Measurements from ENCODE around the gene MAP3K14.
"Not testable (repeated sequence)": the region's sequence is repeated elsewhere in the genome, so short reads cannot be mapped to it uniquely, and the experiment has no call there.

Gene MAP3K14

GRCh38 chr17:45258981-45259380, 57.8 kb downstream of the MAP3K14 start:
- no peak for DNase-seq (ENCODE audit: low read depth in 2 of 2)

- no peak for DNase-seq (ENCODE audit: low read depth in 2 of 2)
Measured at GRCh38 chr17:45257115-45257514, 59.7 kb downstream of the MAP3K14 start.

DNA sequence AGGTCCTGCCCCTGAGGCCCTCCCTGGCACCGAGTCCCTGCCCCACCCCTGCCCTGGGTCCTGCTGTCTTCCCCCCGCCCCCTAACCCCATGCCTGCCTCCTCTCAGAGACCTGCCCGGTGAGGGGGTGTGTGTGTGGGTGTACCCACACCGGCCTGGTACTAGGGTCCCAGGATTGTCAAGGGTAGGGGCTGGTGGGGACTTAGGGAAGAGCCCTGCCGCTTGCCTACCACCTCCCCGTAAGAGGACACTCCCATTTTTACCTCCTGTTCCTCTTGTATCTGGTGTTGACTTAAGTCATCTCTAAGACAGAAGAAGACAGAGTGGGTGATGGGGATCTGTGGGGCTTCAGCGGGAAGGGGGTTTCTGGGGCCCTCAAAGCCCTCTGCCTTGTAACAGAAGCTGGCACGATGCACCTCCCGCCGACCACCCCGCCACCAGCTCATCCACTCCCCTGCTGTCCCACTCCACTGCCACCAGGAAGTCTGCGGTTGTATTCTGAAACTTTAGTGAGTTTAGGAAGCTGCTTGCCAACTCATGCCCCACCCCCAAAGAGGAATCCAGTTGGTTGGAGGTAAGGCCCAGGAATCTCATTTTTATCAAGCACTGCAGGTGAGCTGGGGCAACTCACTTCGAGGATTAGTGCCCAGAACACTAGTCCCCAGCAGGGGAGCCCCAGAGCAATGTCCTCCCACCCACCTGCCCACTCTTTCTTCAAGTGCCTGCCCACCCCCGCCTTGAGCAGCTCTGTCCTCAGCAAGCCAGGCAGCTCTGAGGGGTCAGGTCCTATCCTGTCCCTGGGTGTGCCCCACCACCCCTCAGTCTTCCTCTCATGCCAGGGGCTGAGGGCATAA, 60.5 kb downstream of the MAP3K14 start:
- no peak for DNase-seq (ENCODE audit: low read depth in 2 of 2)

- no peak for DNase-seq (ENCODE audit: low read depth in 2 of 2)
Measured at GRCh38 chr17:45255358-45255757, 61.5 kb downstream of the MAP3K14 start.

DNA sequence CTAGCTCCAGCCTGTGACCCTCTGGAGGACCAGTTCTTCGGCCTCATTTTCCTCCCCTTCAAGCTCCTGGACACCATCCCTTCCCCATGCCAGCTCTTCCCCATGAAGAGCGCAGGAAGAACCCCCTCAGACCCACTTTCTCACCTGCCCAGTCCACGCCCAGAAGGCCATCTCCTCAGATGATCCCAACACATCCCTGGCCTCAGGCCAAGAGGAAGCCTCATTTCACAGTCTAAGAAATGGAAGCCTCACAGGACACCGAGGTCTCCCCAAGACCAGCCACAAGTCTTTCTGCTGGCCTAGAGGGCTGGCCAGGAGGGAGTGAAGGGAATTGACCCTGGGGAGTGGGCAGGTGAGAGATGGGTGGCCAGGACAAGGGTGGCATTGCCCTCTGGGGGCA, 62.9 kb downstream of the MAP3K14 start:
- no peak for DNase-seq (ENCODE audit: low read depth in 2 of 2)

DNA sequence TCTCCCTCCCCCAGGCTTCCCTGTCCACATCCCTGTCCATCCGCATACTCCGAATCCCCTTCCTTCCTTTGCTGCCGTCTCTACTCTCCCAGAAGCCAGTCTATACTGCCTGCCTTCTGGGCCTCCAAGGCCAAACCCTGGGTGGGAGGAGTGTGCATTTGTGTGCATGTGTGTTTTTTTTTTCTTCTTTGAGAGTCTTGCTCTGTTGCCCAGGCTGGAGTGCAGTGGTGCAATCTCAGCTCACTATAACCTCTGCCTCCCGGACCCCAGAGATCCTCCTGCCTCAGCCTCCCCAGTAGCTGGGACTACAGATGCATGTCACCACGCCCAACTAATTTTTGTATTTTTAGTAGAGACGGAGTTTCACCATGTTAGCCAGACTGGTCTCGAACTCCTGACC, 63.6 kb downstream of the MAP3K14 start:
- DNase-seq (ENCODE audit: low read depth in 2 of 2) = not testable (repeated sequence)

DNA sequence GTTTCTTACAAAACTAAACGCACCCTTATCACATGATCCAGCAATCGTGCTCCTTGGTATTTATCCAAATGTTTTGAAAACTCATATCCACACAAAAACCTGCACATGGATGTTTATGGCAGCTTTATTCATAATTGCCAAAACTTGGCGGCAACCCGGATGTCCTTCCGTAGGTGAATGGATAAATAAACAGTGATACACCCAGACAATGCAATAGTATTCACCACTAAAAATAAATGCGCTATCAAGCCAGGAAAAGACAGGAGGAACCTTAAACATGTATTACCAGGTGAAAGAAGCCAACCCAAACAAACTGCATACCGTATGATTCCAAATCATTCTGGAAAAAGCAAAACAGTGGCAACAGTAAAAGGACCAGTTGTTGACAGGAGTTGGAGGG, 64.9 kb downstream of the MAP3K14 start:
- no peak for DNase-seq (ENCODE audit: low read depth in 2 of 2)

GRCh38 chr17:45248132-45248957, 68.5 kb downstream of the MAP3K14 start:
- peak; percentile 63 to 78 for DNase-seq (ENCODE audit: low read depth in 2 of 2)

- DNase-seq (ENCODE audit: low read depth in 2 of 2) = peak; percentile 90 to 97
Measured at GRCh38 chr17:45247429-45248131, 69.2 kb downstream of the MAP3K14 start.

DNA sequence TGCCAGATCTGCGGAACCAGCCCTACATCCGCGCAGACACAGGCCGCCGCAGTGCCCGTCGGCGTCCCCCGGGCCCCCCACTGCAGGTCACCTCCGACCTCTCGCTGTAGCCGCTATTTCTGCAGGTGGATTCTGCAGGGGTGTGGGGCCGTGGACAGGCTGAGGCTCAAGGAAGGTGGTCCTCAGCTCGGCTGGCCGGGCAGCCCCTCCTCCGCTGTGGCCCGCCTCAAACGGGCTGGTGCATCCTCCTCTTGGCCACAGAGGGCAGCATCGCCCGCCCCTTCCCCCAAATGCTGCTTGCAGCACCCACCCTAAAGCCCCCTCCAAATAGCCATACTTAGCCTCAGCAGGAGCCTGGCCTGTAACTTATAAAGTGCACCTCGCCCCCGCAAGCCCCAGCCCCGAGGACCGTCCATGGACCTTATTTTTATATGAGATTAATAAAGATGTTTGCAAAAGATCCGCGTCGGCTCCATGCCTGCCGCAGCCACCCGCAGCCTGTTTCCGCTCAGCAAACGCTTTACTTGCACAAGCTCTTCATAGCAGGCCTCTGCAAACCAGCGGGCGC, 69.9 kb downstream of the MAP3K14 start:
- no peak for DNase-seq (ENCODE audit: low read depth in 2 of 2)

DNA sequence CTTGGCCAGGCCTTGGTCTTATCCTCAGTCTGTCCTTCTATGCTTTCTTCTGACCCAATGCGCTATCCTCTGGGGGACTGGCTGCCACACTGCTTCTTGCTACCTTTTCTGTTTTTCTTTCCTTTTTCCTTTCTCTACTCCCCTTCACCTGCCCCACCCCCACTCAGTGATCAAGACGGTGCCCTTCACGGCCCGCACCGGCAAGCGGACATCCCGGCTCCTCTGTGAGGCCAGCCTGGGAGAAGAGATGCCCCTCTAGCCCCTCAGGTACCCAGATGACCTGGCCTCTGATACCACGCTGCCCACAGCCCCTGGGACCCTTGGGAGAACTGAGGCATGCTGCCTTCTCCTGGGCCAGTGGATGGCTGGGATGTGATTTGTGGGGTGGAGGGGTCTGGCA, 70.5 kb downstream of the MAP3K14 start:
- DNase-seq (ENCODE audit: low read depth in 2 of 2) = no peak

- DNase-seq (ENCODE audit: low read depth in 2 of 2) = no peak
Measured at GRCh38 chr17:45244725-45245656, 71.8 kb downstream of the MAP3K14 start.

DNA sequence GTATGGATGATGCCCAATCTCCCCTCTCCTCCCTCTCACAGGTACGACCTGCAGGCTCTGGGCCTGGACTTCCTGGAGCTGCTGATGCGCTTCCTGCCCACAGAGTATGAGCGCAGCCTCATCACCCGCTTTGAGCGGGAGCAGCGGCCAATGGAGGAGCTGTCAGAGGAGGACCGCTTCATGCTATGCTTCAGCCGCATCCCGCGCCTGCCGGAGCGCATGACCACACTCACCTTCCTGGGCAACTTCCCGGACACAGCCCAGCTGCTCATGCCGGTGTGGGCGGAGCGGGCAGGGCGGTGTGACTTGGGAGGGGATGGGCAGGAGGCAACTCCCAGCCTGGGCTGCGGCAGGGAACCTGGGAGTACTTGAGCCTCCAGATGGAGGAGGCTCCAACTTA, 73.1 kb downstream of the MAP3K14 start:
- no peak for DNase-seq (ENCODE audit: low read depth in 2 of 2)

- no peak for DNase-seq (ENCODE audit: low read depth in 2 of 2)
Measured at GRCh38 chr17:45242029-45242414, 74.8 kb downstream of the MAP3K14 start.

DNA sequence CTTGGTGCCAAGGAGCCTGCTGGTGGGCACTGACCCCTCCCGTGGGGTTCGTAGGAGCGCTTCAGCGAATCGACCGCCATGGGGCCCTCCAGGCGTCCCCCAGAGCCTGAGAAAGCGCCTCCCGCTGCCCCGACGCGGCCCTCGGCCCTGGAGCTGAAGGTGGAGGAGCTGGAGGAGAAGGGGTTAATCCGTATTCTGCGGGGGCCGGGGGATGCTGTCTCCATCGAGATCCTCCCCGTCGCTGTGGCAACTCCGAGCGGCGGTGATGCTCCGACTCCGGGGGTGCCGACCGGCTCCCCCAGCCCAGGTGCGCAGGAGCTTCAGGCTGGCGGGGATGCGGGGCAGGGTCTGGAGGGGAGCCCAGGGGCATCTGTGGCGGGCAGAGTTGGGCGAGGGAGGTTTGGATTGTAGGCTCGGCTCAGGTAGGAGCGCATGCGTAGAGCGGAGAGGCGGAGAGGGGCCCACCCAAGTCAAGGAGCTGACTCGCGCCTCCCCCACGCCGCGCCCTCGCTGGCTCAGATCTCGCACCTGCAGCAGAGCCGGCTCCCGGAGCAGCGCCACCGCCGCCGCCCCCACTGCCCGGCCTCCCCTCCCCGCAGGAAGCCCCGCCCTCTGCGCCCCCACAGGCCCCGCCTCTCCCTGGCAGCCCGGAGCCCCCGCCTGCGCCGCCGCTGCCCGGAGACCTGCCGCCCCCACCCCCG, 75.3 kb downstream of the MAP3K14 start:
- DNase-seq (ENCODE audit: low read depth in 2 of 2) = no peak

GRCh38 chr17:45240905-45241327, 75.9 kb downstream of the MAP3K14 start:
- no peak for DNase-seq (ENCODE audit: low read depth in 2 of 2)

GRCh38 chr17:45238155-45238774, 78.6 kb downstream of the MAP3K14 start:
- DNase-seq (ENCODE audit: low read depth in 2 of 2) = no peak

DNA sequence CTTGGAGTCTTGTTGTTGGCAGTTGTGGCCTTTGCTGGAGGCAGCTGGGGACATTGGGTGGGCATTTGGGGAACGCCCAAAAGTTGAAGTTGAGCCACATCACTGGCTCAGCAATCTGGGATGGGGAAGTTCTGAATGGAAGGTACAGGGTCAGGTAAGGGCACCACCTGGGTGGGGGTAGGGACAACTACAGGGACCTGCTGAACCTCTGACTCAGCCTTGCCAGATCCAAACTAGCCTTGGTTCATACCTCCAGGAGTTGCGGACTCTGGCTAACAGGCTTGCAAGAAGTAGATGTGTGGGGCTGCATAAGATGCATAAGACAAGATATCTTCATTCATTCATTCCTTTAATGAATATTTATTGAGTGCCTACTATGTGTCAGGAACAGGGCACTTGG, 79.1 kb downstream of the MAP3K14 start:
- DNase-seq (ENCODE audit: low read depth in 2 of 2) = no peak

GRCh38 chr17:45236282-45236606, 80.6 kb downstream of the MAP3K14 start:
- no peak for DNase-seq (ENCODE audit: low read depth in 2 of 2)
